Measurements from ENCODE around the gene MED25.

The MED25 gene

DNA sequence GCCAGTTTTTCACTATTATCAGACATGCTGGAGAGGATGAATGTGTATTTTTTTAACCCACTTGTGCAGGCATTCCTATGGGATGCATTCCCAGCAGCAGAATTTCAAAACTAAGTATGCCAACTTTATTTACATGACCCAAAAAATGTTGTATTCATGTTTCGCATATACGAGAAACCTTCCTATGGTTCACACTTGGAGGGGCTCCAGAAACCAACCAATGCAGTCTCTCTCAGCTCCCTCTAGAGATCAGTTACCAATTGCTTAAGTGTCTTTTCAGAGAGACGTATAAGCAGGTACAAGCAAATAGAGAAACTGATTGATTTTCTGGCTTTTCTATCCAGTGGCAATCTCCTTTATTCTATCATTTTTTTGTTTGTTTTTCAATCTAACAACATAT is 27.3 kb downstream of the MED25 start:
- no peak for DNase-seq

DNA sequence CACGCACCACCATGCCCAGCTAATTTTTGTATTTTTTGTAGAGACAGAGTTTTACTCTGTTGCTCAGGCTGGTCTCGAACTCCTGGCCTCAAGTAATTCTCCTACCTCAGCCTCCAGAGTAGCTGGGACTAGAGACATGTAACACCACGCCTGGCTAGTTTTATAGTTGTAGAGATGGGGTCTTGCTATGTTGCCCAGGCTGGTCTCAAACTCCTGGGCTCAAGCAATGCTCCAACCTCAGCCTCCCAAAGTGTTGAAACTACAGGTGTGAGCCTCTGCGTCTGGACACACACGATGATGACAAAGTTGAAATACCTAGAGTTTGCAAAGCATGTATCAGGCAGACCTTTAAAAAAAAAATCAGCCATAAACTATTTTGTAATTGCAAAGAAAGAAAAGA is 28.3 kb downstream of the MED25 start:
- no peak for DNase-seq

DNA sequence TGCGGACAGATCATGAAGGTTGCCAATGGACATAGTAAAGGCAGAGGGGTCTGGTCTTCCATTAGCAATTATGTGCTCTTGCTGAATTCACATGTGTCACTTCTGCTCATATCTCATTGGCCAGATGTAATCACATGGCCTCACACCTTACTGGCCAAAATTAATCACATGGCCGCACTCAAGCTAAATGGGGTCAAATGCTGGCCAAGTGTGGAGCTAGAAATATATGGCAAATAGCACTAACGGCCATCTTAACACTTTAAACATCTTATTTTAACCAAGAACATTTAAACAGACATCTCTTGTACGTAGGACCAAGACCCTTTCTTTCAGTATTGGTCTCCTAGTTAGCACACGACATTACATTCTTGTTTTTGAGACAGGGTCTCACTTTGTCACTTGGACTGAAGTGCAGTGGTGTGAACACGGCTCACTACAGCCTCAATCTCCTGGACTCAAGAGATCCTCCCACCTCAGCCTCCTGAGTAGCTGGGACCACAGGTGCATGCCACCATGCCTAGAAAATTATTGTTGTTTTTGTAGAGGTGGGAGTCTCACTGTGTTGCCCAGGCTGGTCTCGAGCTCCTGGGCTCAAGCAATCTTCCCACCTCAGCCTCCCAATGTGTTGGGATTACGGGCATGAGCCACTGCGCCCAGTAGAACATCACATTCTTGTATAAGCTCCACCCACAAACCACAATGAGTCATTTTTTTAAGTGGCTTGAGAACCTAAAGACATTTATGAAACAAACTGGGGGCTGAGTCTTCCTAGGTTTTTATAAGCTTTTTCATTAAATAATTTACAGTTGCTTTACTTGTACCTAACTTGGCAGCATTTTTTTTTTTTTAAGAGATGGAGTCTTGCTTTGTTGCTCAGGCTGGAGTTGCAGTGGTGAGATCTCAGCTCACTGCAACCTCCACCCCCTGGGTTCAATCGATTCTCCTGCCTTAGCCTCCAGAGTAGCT is 29.9 kb downstream of the MED25 start:
- no peak for DNase-seq

DNA sequence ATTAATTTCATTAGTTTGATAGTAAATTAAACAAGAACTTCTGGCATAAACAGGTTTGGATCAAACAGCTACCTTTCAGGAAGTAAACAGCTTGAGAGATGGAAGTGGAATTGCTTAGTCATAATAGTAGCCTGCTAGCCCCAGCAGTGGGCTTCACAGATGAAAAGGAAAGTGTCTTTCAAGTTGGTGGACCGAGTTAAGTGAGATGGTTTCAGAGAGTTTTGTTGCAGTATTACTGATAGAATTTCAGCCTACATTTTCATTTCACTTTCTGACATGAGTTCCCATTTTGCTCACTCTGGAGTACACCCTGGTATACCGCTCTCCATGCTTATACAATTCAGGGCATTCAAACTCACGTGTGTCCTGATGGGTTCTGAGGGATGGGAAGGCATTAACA is 30.8 kb downstream of the MED25 start:
- no peak for DNase-seq

DNA sequence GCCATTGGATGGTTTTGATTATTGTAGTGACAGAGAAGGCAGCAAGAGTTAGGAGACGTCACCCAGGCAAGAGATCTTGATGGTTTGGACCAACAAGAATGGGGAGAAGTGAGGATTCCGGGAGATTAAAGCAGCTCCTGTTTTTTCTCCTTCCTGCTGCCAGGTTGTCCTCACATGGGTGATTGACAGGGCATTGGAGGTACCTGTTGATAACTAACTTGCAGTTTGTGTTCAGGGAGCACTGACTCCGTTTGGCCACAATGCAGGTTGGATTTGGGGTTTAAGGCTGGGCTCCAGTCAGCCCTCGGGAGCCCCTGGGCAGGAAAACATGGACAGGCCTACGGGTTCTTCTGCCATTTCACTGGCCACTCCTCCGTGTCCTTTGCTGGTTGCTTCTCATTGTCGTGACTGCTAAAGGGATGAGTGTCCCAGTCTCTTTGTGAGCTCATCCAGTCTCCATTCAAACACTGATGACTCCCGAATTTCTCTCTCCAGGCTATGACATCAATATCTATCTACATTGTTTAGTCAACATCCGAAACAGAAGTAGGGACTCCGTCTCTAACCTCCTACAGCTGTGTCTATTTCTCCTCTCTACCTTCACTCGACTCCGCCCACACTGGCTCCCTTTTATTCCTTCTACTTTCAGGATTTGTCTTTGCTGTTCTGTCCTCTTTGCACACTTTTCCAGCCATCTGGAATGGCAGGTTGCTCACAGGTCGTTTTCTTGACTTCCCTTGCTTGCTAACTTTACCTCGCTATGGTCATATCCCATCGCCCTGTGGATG is 31.5 kb downstream of the MED25 start:
- DNase-seq = no peak

DNA sequence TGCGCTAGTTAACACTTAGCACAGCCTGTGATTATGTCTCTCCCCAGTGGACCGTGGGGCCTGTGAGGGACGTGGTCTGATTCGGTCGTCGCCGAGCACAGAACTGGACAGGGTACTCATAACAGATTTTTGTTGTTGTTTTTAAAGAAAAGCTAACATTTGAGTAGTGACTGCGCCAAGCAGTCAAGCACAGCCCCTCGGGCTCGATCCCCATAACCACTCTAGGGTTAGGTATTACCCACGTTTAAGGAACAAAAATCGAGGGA is 32.1 kb downstream of the MED25 start:
- no peak for DNase-seq

DNA sequence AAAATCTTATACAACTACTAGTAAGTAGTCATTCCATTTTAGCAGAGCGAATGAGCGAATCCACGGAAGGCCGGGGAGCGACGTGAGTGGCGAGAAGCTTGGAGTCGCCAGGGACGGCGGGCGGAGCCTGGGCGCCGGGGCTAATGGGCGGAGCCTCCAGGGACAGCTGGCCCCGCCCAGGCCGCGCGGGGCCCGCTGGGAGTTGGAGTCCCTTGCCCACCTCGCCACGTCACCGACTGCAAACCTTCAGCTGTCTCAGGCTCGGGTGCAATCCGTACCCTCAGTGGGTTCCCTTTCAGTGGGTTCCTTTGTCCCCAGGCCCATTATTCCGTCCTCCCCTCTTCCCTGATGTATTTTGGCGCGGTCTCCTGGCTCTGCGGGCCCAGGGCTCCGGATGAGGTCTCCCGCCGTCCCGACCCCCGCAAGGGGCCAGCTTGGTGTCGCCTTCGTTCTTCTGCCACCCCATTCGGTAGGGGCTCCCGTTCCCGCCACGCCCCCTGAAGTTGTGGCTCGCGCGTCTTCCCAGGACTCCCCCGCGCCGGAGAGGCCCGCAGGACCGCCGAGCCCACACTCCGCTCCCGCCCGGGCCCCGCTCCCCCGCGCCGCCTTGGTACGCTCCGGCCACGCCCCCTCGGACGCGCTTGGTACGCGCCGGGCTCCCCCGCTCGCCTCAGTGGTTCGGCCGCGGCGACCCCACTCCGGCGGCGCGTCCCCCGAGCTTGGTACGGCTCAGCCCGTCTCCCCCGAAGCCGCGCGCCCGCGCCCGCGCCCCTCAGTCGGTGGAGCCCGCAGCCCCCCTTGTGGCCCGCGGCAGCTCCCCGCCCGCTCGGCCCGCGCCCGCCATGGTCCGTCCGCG is 32.6 kb downstream of the MED25 start, which contains the start of gene PTOV1:
Gene PTOV1, plus strand, starts transcription at position 673 of the 856 bp plus-strand sequence.
- DNase-seq = peak; percentile 93

DNA sequence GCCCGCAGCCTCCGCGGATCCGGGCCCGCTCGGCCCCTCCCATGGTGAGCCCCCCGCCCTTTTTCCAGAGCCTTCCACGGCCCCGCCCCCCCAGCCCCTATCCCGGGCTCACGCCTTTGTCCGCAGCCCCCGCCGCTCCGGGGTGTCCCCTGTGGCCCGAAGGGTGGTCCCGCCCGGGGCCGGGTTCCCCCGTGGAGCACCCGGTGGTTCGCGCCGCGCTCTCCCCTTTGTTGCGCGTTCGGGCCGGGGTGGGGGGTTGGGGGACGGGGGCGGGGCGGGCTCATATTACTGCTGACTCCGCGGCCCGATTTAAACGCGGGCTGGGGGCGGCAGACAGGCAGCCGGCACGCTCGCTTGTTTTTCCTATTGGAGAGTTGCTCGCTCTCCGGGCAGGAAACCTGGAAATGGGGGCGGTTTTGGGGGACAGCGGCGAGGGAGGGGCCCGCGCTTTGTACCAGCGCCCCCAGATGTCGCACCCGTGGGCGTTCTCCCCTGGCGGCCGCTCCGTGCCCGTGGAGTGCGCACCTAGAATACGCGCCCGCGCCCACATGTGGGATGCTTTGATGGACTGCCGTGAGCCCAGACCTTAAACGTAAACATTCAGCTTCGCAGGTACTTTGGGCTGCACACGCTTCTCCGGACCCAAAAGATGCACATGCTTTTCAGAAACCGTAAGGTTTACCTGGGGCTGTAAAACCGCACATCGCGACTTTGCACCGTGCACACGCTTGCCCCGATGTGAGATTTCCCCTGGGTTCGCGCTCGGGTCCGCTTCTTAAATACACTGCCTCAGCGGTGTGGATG is 33.6 kb downstream of the MED25 start:
- DNase-seq = no peak

DNA sequence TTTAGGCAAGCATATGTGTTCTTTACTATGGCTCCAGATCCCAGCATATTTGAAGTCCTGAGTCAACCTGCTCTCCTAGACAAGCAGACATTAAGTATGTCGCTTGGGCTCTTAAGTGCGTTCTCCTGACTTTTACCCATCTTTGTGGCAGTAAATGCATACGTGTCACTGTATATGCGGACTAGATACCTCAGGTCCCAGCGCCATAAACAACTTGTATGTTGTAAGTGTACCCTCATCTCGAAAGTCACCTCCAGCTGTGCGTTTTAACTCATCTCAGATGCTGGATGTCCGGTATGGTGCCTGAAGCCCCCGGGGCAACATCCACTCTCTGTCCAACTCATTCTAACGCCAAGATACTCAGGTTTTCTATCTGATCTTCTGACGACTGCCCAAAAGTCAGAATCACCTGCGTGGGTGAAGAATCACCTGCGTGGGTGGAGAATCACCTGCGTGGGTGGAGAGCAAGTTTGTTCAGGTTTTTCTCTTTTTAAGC is 34.6 kb downstream of the MED25 start:
- DNase-seq = no peak

DNA sequence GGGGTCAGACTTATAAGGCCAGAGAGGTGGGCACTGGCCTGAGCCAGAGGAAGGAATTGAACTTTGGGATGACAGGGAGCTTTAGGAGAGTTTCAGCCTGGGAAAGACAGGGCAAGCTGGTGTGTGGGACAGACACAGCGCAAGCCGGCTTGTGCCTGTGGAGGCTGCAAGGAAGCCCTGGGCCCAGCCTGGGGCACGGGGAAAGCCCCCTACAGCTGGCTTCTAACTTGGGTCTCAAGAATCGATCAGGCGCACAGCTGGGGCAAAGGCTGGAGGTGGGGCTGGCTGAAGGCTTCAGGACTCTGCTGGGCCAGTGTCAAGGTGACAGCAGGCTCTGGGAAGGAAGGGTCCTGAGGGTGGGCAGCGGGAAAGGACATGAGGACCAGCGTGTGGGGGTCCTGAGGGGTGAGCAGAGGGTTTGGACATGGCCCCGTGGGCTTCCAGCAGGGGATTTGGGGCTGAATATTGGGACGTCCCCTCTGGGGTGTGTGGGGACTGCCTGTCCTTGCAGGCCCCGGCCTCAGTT is 35.8 kb downstream of the MED25 start:
- DNase-seq = no peak

DNA sequence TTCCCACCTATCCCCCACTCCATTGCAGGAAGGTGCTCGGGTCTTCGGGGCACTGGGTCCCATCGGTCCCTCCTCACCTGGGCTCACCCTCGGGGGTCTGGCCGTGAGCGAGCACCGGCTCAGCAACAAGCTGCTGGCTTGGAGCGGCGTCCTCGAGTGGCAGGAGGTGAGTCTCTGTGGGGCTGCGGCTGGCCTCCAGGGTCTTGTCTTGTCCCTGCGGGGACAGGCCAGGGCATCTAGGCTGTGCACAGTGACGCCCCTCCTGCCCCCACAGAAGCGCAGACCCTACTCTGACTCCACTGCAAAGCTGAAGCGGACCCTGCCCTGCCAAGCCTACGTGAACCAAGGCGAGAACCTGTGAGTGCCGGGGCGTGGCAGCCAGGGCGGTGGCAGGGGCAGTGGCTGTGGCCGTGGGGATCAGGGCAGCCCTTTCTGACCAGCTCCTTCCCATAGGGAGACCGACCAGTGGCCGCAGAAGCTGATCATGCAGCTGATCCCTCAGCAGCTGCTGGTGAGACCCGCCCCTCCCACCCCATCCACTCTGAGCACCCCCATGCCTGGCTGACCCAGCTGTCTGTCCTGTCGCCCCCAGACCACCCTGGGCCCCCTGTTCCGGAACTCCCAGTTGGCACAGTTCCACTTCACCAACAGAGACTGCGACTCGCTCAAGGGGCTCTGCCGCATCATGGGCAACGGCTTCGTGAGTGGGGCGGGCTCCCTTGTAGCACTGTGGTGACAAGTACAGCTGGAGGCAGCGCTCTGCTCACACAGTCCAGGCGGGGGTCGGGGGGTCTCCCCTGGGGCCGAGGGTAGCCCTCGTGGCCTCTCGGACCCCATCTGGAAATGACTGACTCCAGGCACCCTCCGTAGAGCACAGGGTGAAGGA is 36.5 kb downstream of the MED25 start:
- no peak for DNase-seq

DNA sequence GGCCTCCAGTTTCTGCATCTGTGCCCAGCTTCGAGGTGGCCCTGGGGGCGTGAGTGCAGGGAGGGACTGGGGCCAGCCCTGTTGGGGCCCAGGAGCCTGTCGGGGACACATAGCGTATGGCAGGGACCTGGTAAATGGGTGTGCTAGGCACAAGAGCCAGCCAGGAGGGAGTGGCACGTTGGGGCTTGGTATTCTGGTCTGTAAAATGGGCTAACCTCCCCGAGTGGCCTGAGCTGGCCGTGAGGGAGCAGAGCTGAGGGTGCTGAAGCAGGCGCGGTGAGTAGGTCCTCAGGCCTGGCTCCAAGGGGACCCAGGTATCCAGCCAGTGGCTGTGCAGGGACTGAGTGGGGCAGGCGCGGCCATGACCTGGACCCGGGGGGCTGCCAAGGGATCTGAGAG is 37.2 kb downstream of the MED25 start:
- no peak for DNase-seq

DNA sequence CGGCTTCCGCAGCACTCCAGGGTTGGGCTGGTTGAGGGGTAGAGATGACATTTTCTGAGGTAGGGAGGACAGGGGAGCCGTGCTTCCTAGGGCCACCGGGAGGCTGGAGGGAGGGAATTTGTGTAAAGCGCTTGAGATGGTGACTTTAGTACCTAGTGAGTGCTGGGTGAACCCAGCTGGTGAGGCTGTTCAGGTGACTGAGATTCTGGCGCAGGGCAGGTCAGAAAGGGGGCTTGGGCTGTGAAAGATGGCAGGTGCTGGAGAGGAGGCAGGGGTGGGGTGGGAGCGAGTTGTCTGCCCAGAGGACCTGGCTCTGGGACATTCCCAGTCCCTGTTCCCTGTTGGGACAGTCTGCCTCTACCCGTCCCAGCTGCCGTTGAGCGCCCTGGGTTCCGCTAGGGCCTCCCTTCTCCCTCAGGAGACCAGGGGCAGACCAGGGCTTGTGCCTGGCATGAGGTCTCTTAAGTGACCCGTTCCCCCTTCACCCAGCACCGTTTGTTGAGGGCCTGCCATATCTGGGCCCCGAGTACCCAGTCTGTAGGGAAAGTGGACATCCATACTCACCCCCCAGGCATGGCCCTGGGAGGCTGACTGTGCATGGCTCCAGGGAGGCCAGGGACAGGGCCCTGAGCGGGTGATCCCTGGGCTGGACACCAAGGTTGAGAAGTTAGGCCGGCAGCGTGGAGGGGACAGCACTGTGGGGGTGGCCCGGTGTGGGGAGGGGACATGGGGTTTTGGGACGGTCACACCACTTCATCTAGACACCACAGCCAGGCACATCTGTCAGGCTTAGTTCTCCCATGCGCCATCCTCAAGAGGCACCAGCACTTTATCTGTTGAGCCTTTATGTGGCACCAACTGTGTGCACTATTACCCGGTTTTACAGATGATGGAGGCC is 37.8 kb downstream of the MED25 start:
- DNase-seq = no peak

DNA sequence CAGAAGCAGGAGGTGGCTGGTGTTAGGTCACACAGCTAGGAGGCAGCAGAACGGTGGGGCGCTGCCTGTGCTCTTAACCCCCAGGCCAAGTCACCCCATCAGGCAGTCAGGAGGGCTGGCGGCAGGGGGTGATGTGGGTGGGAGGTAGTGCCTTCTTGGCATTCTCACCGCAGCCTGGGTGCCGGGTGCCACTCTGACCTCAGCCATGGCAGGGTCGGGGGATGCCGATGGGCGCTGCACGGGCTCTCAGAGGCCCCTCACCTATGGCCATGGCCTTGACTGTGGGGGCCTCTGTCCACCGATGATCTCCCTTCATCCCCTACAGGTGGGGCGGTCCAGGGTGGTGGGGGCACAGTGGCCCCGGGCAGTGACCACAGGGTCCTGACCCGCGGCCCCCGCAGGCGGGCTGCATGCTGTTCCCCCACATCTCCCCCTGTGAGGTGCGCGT is 38.5 kb downstream of the MED25 start:
- DNase-seq = no peak

DNA sequence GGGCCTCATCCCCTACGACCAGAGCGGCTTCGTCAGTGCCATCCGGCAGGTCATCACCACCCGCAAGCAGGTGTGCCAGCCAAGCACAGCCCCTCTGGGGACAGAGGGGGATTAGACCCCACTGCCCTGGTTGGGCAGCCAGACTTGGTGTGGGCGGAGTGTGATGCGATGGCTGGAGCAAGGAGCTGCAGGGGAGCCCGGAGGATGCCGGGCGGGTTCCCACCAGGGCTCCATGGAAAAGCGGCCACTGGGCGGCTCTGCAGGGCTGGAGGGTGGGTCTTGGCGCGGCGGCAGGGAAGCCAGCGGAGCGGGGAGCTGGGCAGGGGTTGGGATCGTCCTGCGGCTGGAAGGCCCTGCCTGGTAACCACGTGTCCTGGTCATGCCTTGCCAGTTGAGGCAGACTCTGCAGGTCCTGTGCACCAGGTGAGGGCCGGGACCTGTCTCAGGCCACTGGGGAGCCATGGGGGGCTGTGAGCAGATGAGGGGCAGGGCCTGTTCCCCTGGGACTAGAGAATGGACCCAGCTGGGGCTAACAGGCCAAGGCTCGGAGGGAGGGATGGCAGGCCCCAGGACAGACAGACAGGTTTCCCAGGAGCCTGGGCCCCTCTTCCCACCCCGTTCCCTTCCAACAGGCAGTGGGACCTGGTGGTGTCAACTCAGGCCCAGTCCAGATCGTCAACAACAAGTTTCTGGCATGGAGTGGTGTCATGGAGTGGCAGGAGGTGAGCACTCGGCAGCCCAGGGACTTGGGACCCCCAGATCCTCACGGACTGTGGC is 39.2 kb downstream of the MED25 start:
- no peak for DNase-seq

DNA sequence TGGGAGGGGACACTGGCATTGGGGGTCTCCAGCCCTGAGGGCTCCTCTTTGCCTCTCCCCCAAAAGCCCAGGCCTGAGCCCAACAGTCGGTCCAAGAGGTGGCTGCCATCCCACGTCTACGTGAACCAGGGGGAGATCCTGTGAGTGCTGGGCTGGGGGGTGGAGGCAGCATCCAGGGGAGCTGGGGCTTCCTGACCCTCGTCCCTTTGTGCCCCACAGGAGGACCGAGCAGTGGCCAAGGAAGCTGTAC is 39.7 kb downstream of the MED25 start:
- DNase-seq = no peak

DNA sequence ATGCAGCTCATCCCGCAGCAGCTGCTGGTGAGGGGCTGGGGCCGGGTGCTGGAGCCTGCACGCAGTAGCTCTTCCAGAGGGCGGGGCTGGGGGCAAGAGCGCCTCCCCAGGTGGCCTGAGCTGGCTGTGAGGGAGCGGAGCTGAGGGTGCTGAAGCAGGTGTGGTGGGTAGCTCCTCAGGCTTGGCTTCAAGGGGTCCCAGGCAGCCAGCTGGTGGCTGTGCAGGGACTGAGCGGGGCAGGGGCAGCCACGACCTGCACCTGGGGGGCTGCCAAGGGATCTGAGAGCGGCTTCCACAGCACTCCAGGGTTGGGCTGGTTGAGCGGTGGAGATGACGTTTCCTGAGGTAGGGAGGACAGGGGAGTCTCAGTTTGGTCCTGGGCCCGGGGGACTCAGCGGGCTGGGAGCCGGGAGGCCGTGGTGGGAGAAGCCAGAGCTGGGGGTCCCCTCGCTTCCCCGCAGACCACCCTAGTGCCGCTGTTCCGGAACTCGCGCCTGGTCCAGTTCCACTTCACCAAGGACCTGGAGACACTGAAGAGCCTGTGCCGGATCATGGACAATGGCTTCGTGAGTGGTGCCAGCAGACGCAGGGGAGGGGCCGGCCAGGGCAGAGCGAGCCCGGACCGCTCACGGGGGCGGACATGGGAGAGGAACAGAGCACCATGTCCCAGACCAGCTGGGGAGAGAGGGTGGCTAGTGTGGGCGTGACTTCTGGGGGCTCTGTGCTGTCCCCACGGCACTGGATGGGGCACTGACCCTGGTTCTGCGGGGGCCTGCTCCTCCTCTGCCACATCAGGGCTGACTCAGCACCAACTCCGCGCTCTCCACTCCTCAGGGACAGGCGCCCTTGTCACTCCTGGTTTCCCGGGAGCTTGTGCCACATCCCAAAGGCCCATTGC is 40.2 kb downstream of the MED25 start:
- no peak for DNase-seq

DNA sequence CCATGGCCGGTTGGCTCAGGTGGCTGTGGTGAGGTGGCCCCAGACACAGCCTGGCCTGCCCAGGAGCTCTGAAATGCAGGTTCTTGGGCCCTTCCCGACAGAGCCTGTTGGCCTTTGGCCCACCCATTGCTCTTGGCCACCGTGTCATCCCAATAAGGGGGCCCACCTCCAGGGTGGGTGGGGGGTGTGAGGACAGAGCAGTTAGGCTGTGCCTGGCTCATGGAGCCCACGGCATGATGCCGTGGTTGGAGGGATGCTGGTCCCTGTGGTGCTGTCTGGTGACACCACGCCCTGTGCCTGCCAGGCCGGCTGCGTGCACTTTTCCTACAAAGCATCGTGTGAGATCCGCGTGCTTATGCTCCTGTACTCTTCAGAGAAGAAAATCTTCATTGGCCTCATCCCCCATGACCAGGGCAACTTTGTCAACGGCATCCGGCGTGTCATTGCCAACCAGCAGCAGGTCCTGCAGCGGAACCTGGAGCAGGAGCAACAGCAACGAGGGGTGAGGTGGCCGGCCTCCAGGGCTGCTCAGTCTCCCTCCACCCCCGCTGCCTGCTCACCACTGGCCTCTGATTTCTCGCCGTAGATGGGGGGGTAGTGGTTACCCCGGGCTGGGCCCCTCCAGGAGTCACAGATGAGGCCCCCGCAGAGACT is 41.7 kb downstream of the MED25 start:
- DNase-seq = no peak

Data from activated CD4-positive, alpha-beta T cell treated with anti-CD3 and anti-CD28 coated beads for 48 hours (primary cell).